SK-N-DZ (cell line): ENCODE data around the gene TRPM3.

Experiments used
- DNase-seq: peaks from one replicate; pipeline ENCODE4 v3.0.0-alpha.2; 2015; ENCODE audit warnings: low spot score

Gene TRPM3

GRCh38 chr9:71098801-71099200 lies 22.6 kb downstream of the TRPM3 start:
- DNase-seq: no peak

- no peak for DNase-seq
These were observed 23.8 kb downstream of the TRPM3 start for GRCh38 chr9:71097671-71098070.

DNA sequence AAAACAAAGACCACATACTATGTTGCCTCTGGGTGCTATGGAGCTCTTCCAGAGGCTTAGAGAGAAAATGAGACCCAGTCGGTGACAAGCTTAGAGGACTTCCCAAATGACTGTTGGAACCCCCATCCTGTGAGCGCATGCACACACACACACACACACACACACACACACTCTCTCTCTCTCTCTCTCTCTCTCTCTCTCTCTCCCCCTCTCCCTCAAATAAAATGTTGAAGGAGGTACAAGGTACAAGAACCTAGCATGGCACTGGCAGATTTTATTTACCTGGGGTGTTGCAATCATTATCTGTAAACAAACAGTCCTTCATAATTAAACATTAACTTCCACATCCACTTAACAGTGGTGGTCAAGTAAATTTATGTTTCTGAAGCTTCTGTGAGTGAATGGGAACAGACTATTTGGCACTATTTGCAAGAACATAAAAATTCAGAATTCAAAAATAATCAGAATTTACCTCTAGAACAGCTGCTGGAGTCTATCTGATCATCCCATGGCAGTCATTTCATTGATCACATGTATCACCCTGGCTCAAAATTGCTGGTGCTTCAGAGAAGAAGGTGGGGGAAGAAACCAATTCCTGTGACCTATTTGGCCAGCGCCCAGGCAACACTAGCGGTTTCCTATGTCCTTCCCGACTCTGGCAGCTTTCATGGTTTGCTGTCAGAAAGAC lies 24.9 kb downstream of the TRPM3 start:
- DNase-seq: no peak

DNA sequence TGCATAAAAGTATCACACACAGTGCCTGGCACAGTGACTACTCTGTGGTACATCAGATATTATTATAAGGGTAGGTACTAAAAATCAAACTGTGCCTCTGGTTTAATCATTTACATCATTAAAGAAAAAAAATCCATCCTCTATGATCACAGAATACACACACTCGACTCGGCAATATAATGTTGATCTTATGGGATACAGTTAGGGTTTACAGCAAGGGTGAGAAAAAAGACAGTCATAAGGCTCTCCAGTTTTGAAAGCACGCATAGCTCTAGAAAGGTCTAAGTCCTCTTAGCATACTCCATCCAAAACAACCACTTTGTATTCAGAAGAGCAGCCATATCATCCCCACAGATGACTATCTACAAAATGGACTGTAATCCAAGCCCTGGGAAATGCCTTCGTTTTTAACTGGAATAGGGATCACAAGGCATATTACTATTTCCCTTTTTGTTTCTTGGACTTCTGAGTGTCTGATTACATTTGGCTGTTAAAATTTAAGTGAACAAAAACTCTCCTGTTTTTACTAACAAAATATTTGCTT lies 26.6 kb downstream of the TRPM3 start:
- no peak for DNase-seq

GRCh38 chr9:71090896-71091295 lies 30.5 kb downstream of the TRPM3 start:
- no peak for DNase-seq

DNA sequence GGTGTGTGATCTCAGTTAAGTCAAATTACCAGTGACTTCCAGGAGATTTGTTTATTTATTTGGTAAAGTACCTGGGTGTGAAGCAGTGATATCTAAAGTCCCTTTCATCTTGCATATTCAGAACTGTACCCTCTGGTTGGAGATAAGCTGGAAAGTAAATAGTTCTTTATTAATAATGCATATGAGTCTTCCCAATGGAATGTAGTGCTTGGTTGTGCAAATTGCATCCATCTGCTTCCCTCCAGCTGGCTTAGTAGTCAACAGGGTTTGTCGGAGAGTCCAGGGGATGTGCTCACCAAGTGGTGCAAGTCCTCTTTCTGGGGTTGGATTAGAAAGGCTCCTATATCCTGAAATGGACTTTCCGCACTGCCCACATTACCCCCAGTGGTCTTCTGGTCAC lies 42.0 kb downstream of the TRPM3 start:
- DNase-seq: no peak

GRCh38 chr9:71076096-71076495 lies 45.3 kb downstream of the TRPM3 start:
- no peak for DNase-seq

- DNase-seq: no peak
These were observed 47.9 kb downstream of the TRPM3 start for GRCh38 chr9:71073494-71073893.

DNA sequence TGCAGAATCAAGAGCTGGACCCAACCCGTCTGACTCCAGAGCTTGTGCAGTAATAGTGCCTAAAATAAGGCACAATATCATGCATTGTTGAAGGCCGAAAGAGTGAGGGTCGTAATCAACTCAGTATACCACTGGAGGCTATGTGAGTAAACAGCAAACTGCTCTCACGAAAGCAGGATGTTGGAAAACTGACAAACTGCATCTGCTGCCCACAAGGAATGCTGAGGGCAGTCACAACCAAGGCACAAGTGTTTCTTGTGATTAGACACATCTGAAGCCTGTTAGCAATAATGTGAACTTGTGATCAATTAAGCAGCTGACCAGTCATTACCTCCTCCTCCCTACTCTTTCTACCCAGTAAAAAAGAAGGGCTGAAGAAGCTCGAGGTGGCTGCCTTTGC lies 48.8 kb downstream of the TRPM3 start:
- no peak for DNase-seq

GRCh38 chr9:71071633-71072032 lies 49.8 kb downstream of the TRPM3 start:
- DNase-seq: no peak

DNA sequence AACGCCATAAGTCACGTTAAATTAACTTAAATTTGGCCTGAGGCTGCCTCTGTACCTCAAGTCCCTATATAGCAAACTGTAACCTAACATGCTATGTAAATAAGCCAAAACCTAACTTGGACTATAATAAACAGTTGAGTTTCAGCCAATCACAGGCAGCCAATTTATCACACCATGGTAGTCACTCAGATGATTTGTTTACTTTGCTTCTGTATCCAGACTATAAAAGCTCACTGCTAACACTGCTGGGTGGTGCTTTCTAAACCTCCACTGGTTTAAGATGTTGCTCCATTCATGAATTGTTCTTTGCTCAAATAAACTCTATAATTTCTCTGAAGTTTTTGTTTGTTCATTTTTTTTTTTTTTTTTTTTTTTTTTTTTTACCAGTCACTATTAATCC lies 62.8 kb downstream of the TRPM3 start:
- no peak for DNase-seq

DNA sequence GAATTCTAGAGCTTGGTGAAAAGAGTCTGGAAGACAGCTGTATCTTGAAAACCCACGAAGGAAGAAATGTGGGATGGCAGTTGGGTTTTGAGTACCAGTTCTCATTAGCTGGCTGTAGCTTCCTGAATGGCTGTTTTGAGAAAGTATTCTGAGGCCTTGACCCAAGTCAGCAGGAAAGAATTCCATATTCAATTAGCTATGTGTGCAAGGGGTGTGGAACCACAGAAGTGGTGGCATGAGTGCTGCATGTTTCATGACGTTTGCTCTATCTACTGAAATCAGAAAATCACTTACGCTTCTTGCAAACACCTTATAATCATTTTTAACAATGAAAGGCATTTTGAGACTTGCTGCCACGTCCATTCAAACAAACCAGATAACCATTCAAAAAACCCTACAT lies 69.1 kb downstream of the TRPM3 start:
- DNase-seq: no peak

- DNase-seq: no peak
These were observed 73.1 kb downstream of the TRPM3 start for GRCh38 chr9:71048280-71048679.

GRCh38 chr9:71042448-71042990 lies 78.9 kb downstream of the TRPM3 start:
- no peak for DNase-seq

- peak; percentile 87 for DNase-seq
These were observed 83.9 kb downstream of the TRPM3 start for GRCh38 chr9:71037521-71037920.

GRCh38 chr9:71036501-71036900 lies 84.9 kb downstream of the TRPM3 start:
- no peak for DNase-seq

DNA sequence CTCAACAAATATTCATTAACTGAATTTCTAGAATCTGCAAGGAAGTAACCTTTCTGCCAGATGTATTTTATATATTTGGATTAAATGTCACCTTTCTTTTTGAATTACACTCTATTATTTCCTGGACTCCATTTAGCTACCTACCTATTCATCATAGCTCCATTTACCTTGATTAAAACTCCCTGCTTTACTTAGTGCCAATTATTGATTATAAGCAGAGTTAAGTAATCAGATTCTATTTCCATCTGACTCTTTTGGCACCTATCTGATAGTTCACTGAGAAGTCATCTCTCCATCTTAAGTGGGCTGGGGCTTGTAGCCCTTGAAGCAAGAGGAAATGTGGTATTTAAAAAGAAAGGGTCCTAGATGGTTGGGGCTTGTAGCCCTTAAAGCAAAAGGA lies 88.6 kb downstream of the TRPM3 start:
- DNase-seq: no peak

GRCh38 chr9:71025728-71026127 lies 95.7 kb downstream of the TRPM3 start:
- no peak for DNase-seq

DNA sequence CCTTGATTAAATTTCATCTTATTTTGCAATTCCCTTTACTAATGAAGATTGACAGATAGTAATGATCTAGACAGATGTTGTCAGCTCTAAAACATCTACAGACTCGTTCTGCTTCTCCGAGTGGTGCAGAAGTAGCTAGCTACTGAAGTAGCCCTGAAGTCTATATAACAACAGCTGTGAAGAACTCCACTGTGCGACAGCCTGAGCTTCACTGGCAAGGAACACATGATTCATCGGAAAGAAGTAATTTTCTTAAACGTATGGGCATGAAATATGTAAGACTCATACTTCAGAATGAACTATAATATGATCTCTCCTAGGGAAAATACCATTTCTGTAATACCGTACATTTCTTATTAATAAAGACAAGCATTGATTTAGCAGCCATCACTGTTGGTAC lies 96.2 kb downstream of the TRPM3 start:
- DNase-seq: peak; percentile 33

DNA sequence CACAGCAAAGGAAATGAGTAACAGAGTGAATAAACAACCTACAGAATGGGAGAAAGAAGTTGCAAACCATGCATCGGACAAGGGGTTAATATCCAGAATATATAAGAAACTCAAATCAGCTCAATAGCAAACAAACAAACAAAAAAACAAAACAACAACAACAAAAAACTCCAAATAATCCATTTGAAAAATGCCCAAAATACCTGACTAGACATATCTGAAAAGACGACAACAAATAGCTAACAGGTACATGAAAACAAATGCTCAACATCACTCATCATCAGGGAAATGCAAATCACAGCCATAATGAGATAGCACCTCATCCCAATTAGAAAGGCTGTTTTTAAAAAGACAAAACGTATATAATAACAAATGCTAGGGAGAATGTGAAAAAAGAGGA lies 111.2 kb downstream of the TRPM3 start:
- no peak for DNase-seq

DNA sequence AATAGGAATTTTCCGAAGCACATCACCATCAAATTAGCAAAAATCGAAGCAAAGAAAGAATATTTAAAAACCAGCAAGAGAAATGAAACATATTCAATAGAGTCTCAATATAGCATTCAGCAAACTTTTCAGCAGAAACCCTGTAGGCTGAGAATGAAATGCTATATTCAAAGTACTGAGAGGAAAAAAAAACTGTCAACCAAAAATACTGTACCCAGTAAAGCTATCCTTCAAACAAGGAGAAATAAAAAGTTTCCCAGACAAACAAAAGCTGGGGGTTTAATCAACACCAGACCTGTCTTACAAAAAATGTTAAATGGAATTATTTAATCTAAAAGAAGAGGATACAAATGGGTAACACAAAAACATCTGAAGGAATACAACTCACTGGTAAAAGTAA lies 116.0 kb downstream of the TRPM3 start:
- no peak for DNase-seq

- DNase-seq: no peak
These were observed 117.2 kb downstream of the TRPM3 start for GRCh38 chr9:71004196-71004595.

DNA sequence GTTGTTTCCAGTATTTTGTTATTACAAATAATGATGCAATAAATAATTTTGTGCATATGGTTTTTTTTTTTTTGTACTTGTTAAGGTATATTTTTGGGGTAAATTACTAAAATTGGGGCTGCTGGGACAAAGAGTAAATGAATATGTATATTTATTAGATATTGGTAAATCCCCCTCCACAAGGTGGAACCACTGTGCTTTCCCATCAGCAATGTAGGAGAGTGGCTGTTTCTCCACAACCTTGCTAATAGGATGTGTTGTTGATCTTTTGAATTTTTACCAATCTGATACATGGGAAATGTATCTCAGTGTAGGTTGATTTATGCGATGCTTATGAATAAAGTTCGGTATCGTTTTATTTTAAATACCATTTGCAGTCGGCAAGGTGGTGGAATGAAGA lies 118.1 kb downstream of the TRPM3 start:
- DNase-seq: no peak
